Activated naive CD4-positive, alpha-beta T cell treated with anti-CD3 and anti-CD28 coated beads, Interleukin-2, amount 50 U/mL, for 16 hours (primary cell): ENCODE measurements around the gene VPS52.

Experiments used
- DNase-seq: peaks from one replicate; pipeline ENCODE4 v3.0.0-alpha.2; 2020

Gene VPS52

GRCh38 chr6:33208091-33208967 lies 63.3 kb downstream of the VPS52 start, which contains the start of gene RING1:
Gene RING1, plus strand, starts transcription at chr6:33208500. Its CDS starts 323 bp downstream, at chr6:33208823.
- DNase-seq, result peak; percentile 89

- DNase-seq, result no peak
These were observed 64.1 kb downstream of the VPS52 start for GRCh38 chr6:33207552-33208090.

GRCh38 chr6:33206864-33207551 lies 64.7 kb downstream of the VPS52 start:
- DNase-seq, result no peak

GRCh38 chr6:33206027-33206863 lies 65.4 kb downstream of the VPS52 start:
- no peak for DNase-seq

- DNase-seq, result peak; percentile 32
These were observed 66.3 kb downstream of the VPS52 start for GRCh38 chr6:33205191-33206026.

GRCh38 chr6:33204415-33205190 lies 67.1 kb downstream of the VPS52 start, which contains the start of gene HSD17B8:
Gene HSD17B8, plus strand, starts transcription at chr6:33204655. Its CDS starts 14 bp downstream, at chr6:33204669.
- DNase-seq, result peak; percentile 93

GRCh38 chr6:33204165-33204414 lies 67.6 kb downstream of the VPS52 start:
- no peak for DNase-seq

- DNase-seq, result no peak
These were observed 68.1 kb downstream of the VPS52 start for GRCh38 chr6:33203443-33204164.

GRCh38 chr6:33202799-33203198 lies 68.9 kb downstream of the VPS52 start:
- DNase-seq, result no peak

GRCh38 chr6:33201935-33202334 lies 69.7 kb downstream of the VPS52 start:
- no peak for DNase-seq

- no peak for DNase-seq
These were observed 70.5 kb downstream of the VPS52 start for GRCh38 chr6:33201147-33201545.
